GM20000 (cell line): ENCODE measurements around the gene COX15.

ENCODE experiments used
- DNase-seq: peaks from one replicate; pipeline ENCODE4 v3.0.0; 2012; ENCODE audit warnings: low spot score
- TF ChIP-seq, protein P1 (sequence below): IDR thresholded peaks from 2 replicates; pipeline ENCODE4 v1.5.1; 2012; ENCODE audit warnings: mild to moderate bottlenecking, control low read depth; ENCODE audit errors: extremely low read depth, missing control alignments

The COX15 gene

DNA sequence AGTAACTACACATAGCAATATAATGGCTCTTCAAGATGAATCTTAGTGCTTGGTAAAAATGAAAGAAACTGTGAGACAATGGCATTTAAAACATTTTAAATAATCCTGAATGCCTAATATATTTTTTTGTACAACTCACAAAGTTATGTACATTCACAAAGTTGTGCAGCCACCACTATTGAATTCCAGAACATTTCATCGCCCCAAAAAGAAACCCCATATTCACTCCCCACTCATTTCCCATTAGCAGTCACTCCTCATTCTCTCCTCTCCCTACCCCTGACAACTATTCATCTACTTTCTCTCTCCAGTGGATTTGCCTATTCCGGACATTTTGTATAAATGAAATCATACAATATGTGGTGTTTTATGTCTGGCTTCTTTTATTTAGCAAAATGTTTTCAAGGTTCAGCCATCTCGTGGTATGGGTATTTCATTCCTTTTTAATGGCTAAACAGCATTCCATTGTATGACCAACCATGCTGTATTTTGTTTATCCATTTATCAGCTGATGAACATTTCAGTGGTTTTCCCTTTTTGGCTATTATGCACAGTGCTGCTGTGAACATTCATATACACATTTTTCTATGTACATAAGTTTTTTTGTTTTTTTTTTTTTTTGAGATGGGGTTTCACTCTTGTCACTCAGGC, 37.9 kb downstream of the COX15 start:
- TF ChIP-seq, protein P1, sequence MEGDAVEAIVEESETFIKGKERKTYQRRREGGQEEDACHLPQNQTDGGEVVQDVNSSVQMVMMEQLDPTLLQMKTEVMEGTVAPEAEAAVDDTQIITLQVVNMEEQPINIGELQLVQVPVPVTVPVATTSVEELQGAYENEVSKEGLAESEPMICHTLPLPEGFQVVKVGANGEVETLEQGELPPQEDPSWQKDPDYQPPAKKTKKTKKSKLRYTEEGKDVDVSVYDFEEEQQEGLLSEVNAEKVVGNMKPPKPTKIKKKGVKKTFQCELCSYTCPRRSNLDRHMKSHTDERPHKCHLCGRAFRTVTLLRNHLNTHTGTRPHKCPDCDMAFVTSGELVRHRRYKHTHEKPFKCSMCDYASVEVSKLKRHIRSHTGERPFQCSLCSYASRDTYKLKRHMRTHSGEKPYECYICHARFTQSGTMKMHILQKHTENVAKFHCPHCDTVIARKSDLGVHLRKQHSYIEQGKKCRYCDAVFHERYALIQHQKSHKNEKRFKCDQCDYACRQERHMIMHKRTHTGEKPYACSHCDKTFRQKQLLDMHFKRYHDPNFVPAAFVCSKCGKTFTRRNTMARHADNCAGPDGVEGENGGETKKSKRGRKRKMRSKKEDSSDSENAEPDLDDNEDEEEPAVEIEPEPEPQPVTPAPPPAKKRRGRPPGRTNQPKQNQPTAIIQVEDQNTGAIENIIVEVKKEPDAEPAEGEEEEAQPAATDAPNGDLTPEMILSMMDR = no peak
- DNase-seq = no peak

DNA sequence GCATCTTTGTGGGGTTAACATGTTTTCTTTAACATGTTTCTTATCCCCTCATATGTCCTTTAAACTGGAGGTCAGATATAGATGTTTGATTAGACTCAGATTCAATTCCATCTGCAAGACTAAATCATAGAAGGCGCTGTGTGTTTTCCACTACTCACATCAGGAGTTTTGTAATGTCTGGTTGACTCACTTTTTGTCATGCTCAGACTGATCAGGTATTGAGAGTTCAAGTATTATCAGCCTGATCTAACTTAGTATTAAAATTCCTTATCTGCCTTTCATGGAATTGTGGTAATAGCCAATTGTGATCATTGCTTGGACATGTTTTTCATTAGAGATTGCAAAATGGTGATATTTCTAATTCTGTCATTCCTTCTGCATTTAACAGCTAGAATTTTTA, 42.5 kb downstream of the COX15 start:
- TF ChIP-seq, protein P1 = no peak

DNA sequence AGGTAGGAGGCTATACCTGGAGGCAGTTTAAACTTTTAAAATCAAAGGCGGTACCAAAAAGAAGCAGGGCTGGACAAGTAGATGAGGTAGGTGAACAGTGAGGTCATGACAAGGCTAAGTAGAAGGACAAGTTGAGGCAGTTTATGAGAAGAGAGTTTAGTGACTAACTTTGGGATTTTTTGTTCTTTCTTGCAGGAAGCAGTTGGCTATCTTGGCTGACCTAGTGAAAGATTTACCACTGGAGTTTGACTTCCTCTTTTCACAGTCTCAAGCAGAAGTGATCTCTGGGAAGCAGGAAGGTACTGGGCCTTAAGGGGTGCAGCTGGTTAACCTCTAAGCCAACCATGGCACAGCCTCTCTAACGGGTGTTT, 46.3 kb downstream of the COX15 start:
- TF ChIP-seq, protein P1 = no peak
- DNase-seq = peak; percentile 10

More for the DNA sequence above, 42.5 kb downstream of the COX15 start:
- no peak for DNase-seq

DNA sequence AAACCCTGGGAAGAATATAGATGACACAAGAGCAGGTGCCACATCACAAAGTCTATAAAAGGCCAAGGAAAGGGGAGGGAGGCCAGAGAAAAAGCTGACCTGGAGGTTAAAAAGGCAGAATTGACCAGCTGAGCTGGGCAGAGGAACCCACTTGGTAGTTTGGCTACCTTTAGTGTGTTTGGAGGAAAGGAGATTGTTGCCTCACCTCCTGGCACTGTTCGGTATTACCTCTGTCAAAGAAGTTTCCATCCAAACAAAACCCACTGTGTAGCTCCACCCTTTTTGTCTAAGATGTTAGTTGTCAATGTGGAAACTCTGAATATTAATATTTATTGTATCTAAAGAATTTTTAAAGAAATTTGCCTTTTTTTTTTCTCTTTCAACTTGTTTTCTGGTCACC, 49.2 kb downstream of the COX15 start:
- no peak for DNase-seq
- TF ChIP-seq, protein P1 = no peak
